IMR-90 (cell line): ENCODE measurements around the gene LAMP5. TPM values are rescaled to one million over a fixed set of nuclear protein-coding genes. Genes with fewer than 3 reads are reported as not detected.

Source experiments
- ATAC-seq: fragments of 200-7000 bp; cut with Tn5 transposase; 2 replicates; pipeline ENCODE4 v1.9.1; 2020; ENCODE audit warnings: low read depth, mild to moderate bottlenecking, moderate library complexity
- BruUV-seq: library from RNA; stranded (reverse); fragments of 400-500 nt; replicated peaks from 2 replicates; lab custom pipeline; 2021; lab: Mats Ljungman, UMichigan
- CTCF ChIA-PET: fragments of 300-600 bp; formaldehyde crosslinking; extraction: SDS; loops from one replicate; lab custom pipeline; 2021; ENCODE audit warnings: antibody characterized with exemption; lab: Yijun Ruan, JAX
- POLR2A ChIA-PET: fragments of 300-600 bp; sonication (Branson Sonifier 250); formaldehyde crosslinking; loops from one replicate; lab custom pipeline; 2022; ENCODE audit warnings: antibody characterized with exemption; ENCODE audit not compliant: unreplicated experiment; lab: Charles Lee
- DNase-seq: peaks from one replicate; pipeline ENCODE4 v3.0.0; 2013
- H2AFZ ChIP-seq: replicated peaks from 2 replicates; pipeline ENCODE3; 2013; ENCODE audit warnings: low read length, mild to moderate bottlenecking; ENCODE audit not compliant: poor library complexity
- H2AK5ac ChIP-seq: 2 replicates; pipeline ENCODE4 v1.6.1; 2013; ENCODE audit warnings: low read depth, low read length, inconsistent platforms
- H2AK9ac ChIP-seq: replicated peaks from 2 replicates; pipeline ENCODE3; 2013; ENCODE audit warnings: mild to moderate bottlenecking, low read depth, low read length, moderate library complexity; ENCODE audit not compliant: poor library complexity
- H2BK120ac ChIP-seq: 2 replicates; pipeline ENCODE4 v1.6.1; 2013; ENCODE audit warnings: low read depth, low read length, inconsistent platforms
- H2BK15ac ChIP-seq: 3 replicates; pipeline ENCODE4 v1.6.1; 2013; ENCODE audit warnings: low read depth, low read length, inconsistent platforms
- H2BK20ac ChIP-seq: 2 replicates; pipeline ENCODE4 v1.6.1; 2013; ENCODE audit warnings: low read depth, mild to moderate bottlenecking, inconsistent platforms, low read length, moderate library complexity
- H2BK5ac ChIP-seq: 2 replicates; pipeline ENCODE4 v1.6.1; 2013; ENCODE audit warnings: mild to moderate bottlenecking, low read depth, low read length, inconsistent platforms; ENCODE audit not compliant: poor library complexity, severe bottlenecking
- H3K14ac ChIP-seq: replicated peaks from 2 replicates; pipeline ENCODE4 v1.6.1; 2013; ENCODE audit warnings: low read depth, low read length, inconsistent platforms
- H3K18ac ChIP-seq: 2 replicates; pipeline ENCODE4 v1.6.1; 2013; ENCODE audit warnings: low read depth, low read length, control low read depth
- H3K23ac ChIP-seq: 2 replicates; pipeline ENCODE4 v1.6.1; 2013; ENCODE audit warnings: low read depth, low read length, inconsistent platforms
- H3K27ac ChIP-seq: 2 replicates; pipeline ENCODE4 v1.5.1; 2013; ENCODE audit warnings: mild to moderate bottlenecking, control low read depth, low read length; ENCODE audit not compliant: insufficient read depth
- H3K27me3 ChIP-seq: 2 replicates; pipeline ENCODE4 v1.6.1; 2013; ENCODE audit warnings: low read length; ENCODE audit not compliant: control insufficient read depth, insufficient read depth
- H3K36me3 ChIP-seq: 2 replicates; pipeline ENCODE4 v1.6.1; 2013; ENCODE audit warnings: low read length, mixed read lengths; ENCODE audit not compliant: control insufficient read depth, insufficient read depth
- H3K4ac ChIP-seq: 2 replicates; pipeline ENCODE4 v1.6.1; 2013; ENCODE audit warnings: low read depth, low read length, inconsistent platforms
- H3K4me1 ChIP-seq: 2 replicates; pipeline ENCODE4 v1.6.1; 2013; ENCODE audit warnings: low read length, mixed read lengths; ENCODE audit not compliant: control insufficient read depth, insufficient read depth
- H3K4me2 ChIP-seq: 2 replicates; pipeline ENCODE4 v1.6.1; 2013; ENCODE audit warnings: low read depth, mild to moderate bottlenecking, control low read depth, low read length, moderate library complexity
- H3K4me3 ChIP-seq: 2 replicates; pipeline ENCODE4 v1.5.1; 2013; ENCODE audit warnings: low read depth, mild to moderate bottlenecking, control low read depth, low read length, moderate library complexity; ENCODE audit not compliant: insufficient read depth
- H3K56ac ChIP-seq: 2 replicates; pipeline ENCODE4 v1.6.1; 2013; ENCODE audit warnings: low read length, inconsistent platforms; ENCODE audit not compliant: insufficient read depth; ENCODE audit errors: extremely low read depth
- H3K79me1 ChIP-seq, 2 experiments: 2 replicates each; pipeline ENCODE4 v1.6.1; 2013; ENCODE audit warnings: low read length in 2 of 2, inconsistent platforms in 1 of 2, low read depth in 1 of 2
- H3K9ac ChIP-seq: 2 replicates; pipeline ENCODE4 v1.6.1; 2013; ENCODE audit warnings: low read depth, low read length, control low read depth
- H3K9me1 ChIP-seq: 2 replicates; pipeline ENCODE4 v1.6.1; 2013; ENCODE audit warnings: low read length, inconsistent platforms; ENCODE audit not compliant: insufficient read depth
- H3K9me3 ChIP-seq: 2 replicates; pipeline ENCODE4 v1.6.1; 2013; ENCODE audit warnings: low read length; ENCODE audit not compliant: control insufficient read depth, insufficient read depth
- H4K20me1 ChIP-seq: 2 replicates; pipeline ENCODE4 v1.6.1; 2013; ENCODE audit warnings: low read length, inconsistent platforms; ENCODE audit not compliant: insufficient read depth
- H4K5ac ChIP-seq: 2 replicates; pipeline ENCODE4 v1.6.1; 2013; ENCODE audit warnings: mild to moderate bottlenecking, low read depth, low read length, control low read depth
- H4K8ac ChIP-seq, 2 experiments: 2 replicates each; pipeline ENCODE4 v1.6.1; 2013; ENCODE audit warnings: low read depth in 2 of 2, low read length in 2 of 2, control low read depth in 1 of 2, inconsistent platforms in 1 of 2
- H4K91ac ChIP-seq: 2 replicates; pipeline ENCODE4 v1.6.1; 2013; ENCODE audit warnings: low read depth, low read length, inconsistent platforms; ENCODE audit not compliant: insufficient read depth
- BHLHE40 ChIP-seq: fragments of 150-350 bp; IDR thresholded peaks from 2 replicates; pipeline ENCODE4 v1.6.1; 2016; ENCODE audit warnings: mild to moderate bottlenecking, low read depth, low read length
- CEBPB ChIP-seq: IDR thresholded peaks from 2 replicates; pipeline ENCODE4 v1.6.1; 2012; ENCODE audit warnings: low read depth, low read length, improper control_type of control experiment
- CHD1 ChIP-seq: IDR thresholded peaks from 2 replicates; pipeline ENCODE4 v1.6.1; 2012; ENCODE audit warnings: low read depth, low read length, improper control_type of control experiment
- CTCF ChIP-seq: conservative IDR thresholded peaks from 2 replicates; pipeline ENCODE4 v1.5.1; 2012; ENCODE audit warnings: mild to moderate bottlenecking, low read depth, low read length, improper control_type of control experiment
- FOS ChIP-seq: fragments of 150-350 bp; IDR thresholded peaks from 2 replicates; pipeline ENCODE4 v1.6.1; 2016; ENCODE audit warnings: low read depth, low read length
- MAFK ChIP-seq: IDR thresholded peaks from 2 replicates; pipeline ENCODE4 v1.6.1; 2012; ENCODE audit warnings: low read depth, low read length, improper control_type of control experiment
- MAZ ChIP-seq: IDR thresholded peaks from 2 replicates; pipeline ENCODE4 v1.6.1; 2012; ENCODE audit warnings: low read depth, mild to moderate bottlenecking, low read length, improper control_type of control experiment, moderate library complexity, borderline replicate concordance
- MXI1 ChIP-seq: IDR thresholded peaks from 2 replicates; pipeline ENCODE4 v1.6.1; 2012; ENCODE audit warnings: low read depth, mild to moderate bottlenecking, low read length, moderate library complexity, borderline replicate concordance
- NFE2L2 ChIP-seq: fragments of 150-350 bp; IDR thresholded peaks from 2 replicates; pipeline ENCODE4 v1.6.1; 2016; ENCODE audit warnings: low read depth, mild to moderate bottlenecking, low read length
- POLR2A ChIP-seq: IDR thresholded peaks from 2 replicates; pipeline ENCODE4 v1.6.1; 2012; ENCODE audit warnings: mild to moderate bottlenecking, low read depth, low read length
- RAD21 ChIP-seq: IDR thresholded peaks from 2 replicates; pipeline ENCODE4 v1.6.1; 2012; ENCODE audit warnings: low read length, improper control_type of control experiment
- RCOR1 ChIP-seq: IDR thresholded peaks from 2 replicates; pipeline ENCODE4 v1.6.1; 2012; ENCODE audit warnings: mild to moderate bottlenecking, low read length, improper control_type of control experiment; ENCODE audit not compliant: insufficient replicate concordance
- RFX5 ChIP-seq: IDR thresholded peaks from 2 replicates; pipeline ENCODE4 v1.8.0; 2012; ENCODE audit warnings: low read depth, mild to moderate bottlenecking, low read length, moderate library complexity
- SMC3 ChIP-seq: fragments of 150-350 bp; IDR thresholded peaks from 2 replicates; pipeline ENCODE4 v1.6.1; 2016; ENCODE audit warnings: low read depth, mild to moderate bottlenecking, antibody characterized with exemption, low read length, moderate library complexity
- dilution Hi-C: fragments of 300-500 bp; cut with HindIII; formaldehyde crosslinking; loops from one replicate; pipeline ENCODE4 v1.14.3; 2018; ENCODE audit warnings: low sequenced_read_pairs; ENCODE audit not compliant: unreplicated experiment
- in situ Hi-C: fragments of 300-500 bp; cut with MboI; formaldehyde crosslinking; loops from 3 replicates; pipeline ENCODE4 v1.14.3; 2019; ENCODE audit warnings: low sequenced_read_pairs, inconsistent platforms, mixed read lengths
- intact Hi-C: fragments of 100-400 bp; cut with micrococcal nuclease; formaldehyde crosslinking; loops from 2 replicates; pipeline ENCODE4 v1.10.0; 2022
- polyA plus RNA-seq, 3 experiments: library from polyadenylated mRNA; depleted of rRNA; stranded (reverse); fragments of >200 nt; gene quantifications; 2 replicates each; pipeline ENCODE4 v1.2.3, GENCODE V29; 2012; ENCODE audit warnings: low replicate concordance in 1 of 3
- total RNA-seq: library from RNA; depleted of rRNA; stranded (reverse); fragments of >200 nt; gene quantifications from 2 replicates; pipeline ENCODE4 v1.2.3, GENCODE V29; 2012
- TF ChIP-seq, protein P1 (sequence below): fragments of 150-350 bp; IDR thresholded peaks from 2 replicates; pipeline ENCODE4 v1.6.1; 2016; ENCODE audit warnings: low read depth, mild to moderate bottlenecking, low read length, moderate library complexity, borderline replicate concordance
- TF ChIP-seq, protein P2 (sequence below): fragments of 150-350 bp; IDR thresholded peaks from 2 replicates; pipeline ENCODE4 v1.6.1; 2017; ENCODE audit warnings: mild to moderate bottlenecking, antibody characterized with exemption, low read length, low read depth

LAMP5 gene
- total and polyA plus RNA-seq, 2 of the 4 experiments (the other 2 are of a cell fraction): not detected

DNA sequence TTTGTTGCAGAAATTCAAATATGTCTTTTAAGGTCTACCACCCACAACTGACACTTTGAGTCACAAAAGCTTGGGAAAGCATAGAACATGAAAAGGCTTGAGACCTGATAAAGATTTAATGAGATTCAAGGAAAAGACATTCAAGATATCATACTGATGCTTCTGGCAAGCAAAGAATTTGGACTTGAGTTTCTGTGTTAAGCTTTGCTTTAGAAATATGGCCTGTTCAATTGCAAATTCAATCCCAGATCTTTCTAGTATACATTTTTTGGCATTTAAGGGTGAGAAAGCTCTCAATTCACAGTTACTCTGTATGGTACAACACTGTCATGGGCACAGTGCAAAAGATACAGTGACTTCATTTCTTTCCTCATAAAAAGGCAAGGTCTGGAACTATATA, 38.9 kb upstream of the LAMP5 start:
- DNase-seq: no peak
- POLR2A ChIA-PET: no interaction called here

More for the DNA sequence above, 38.9 kb upstream of the LAMP5 start:
- H2AFZ ChIP-seq: no peak overlapping the region
- no peak overlapping the region for H4K8ac ChIP-seq
- H4K91ac ChIP-seq: no peak overlapping the region
- no peaks in the 10 kb centered on the region; a peak in 1 of 4 replicates for H3K79me1 ChIP-seq
- H3K14ac ChIP-seq: no peak overlapping the region
- H3K27me3 ChIP-seq: no peaks in the 10 kb centered on the region
- no peak overlapping the region for H2AK5ac ChIP-seq
- H3K9me3 ChIP-seq: no peaks in the 10 kb centered on the region
- H2AK9ac ChIP-seq: no peak overlapping the region
- no peak overlapping the region for H2BK20ac ChIP-seq
- H2BK15ac ChIP-seq: no peak overlapping the region
- no peak for ATAC-seq
- BruUV-seq: no TSS peak
- TF ChIP-seq SMC3 (no peak), BHLHE40 (no peak), MXI1 (no peak), CEBPB (no peak), FOS (no peak), RCOR1 (no peak), MAZ (no peak), CTCF (no peak), RAD21 (no peak), POLR2A (no peak), MAFK (no peak), NFE2L2 (no peak), CHD1 (no peak), RFX5 (no peak)
- TF ChIP-seq, protein P1, sequence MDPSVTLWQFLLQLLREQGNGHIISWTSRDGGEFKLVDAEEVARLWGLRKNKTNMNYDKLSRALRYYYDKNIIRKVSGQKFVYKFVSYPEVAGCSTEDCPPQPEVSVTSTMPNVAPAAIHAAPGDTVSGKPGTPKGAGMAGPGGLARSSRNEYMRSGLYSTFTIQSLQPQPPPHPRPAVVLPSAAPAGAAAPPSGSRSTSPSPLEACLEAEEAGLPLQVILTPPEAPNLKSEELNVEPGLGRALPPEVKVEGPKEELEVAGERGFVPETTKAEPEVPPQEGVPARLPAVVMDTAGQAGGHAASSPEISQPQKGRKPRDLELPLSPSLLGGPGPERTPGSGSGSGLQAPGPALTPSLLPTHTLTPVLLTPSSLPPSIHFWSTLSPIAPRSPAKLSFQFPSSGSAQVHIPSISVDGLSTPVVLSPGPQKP: no peak
- TF ChIP-seq, protein P2, sequence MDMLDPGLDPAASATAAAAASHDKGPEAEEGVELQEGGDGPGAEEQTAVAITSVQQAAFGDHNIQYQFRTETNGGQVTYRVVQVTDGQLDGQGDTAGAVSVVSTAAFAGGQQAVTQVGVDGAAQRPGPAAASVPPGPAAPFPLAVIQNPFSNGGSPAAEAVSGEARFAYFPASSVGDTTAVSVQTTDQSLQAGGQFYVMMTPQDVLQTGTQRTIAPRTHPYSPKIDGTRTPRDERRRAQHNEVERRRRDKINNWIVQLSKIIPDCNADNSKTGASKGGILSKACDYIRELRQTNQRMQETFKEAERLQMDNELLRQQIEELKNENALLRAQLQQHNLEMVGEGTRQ: no peak
- H2BK120ac ChIP-seq: no peak overlapping the region
- no peak overlapping the region for H3K9ac ChIP-seq
- no peak overlapping the region for H3K4me2 ChIP-seq
- CTCF ChIA-PET: interaction anchor here (1.4 kb wide), 1 partner anchor 68 kb away, joined by 3 read pairs; no protein-coding TSS in a partner anchor
- peaks cover 4% of the 10 kb centered on the region for H3K9me1 ChIP-seq
- no peak overlapping the region for H3K4me3 ChIP-seq
- no peak overlapping the region for H3K23ac ChIP-seq
- in situ Hi-C loops (no loop called here), intact Hi-C loops (loop anchor here (5.0 kb wide), 1 partner anchor 137 kb away; no protein-coding TSS in a partner anchor), dilution Hi-C loops (no loop called here)
- 0 out of 2 replicates have a peak, but pooled peaks cover 2% of the 10 kb centered on the region for H3K36me3 ChIP-seq
- H2BK5ac ChIP-seq: no peak overlapping the region
- H3K27ac ChIP-seq: no peak overlapping the region
- no peak overlapping the region for H3K4ac ChIP-seq
- H4K5ac ChIP-seq: no peak overlapping the region
- H3K4me1 ChIP-seq: no peaks in the 10 kb centered on the region
- 0 out of 2 replicates have a peak, but pooled peaks cover 4% of the 10 kb centered on the region for H4K20me1 ChIP-seq
- H3K56ac ChIP-seq: no peak overlapping the region
- H3K18ac ChIP-seq: no peak overlapping the region
